ENCODE data around the gene C2orf92. TPM values are rescaled to one million over a fixed set of nuclear protein-coding genes. Genes with fewer than 3 reads are reported as not detected.

Gene C2orf92
- total RNA-seq, 1 donor from 2014 or later = 11.0 TPM

- Histone ChIP-seq H3K9me3 (no peaks in the 10 kb centered on the region), H3K4me1 (peaks cover 42% of the 10 kb centered on the region), H3K27ac (peak overlapping the region; percentile 97), H3K27me3 (no peaks in the 10 kb centered on the region), H3K36me3 (peaks cover 0 to 23% of the 10 kb centered on the region in 2 donors), H3K4me3 (peak overlapping the region; percentile 80 to 100)
- DNase-seq (ENCODE audit: extremely low spot score in 2 of 2) = no peak
- intact Hi-C loops (cut with DNase I) = no loop called here
- TF ChIP-seq CTCF (IDR thresholded peaks at IDR 0.05) = no peak
- TF ChIP-seq POLR2A (IDR thresholded peaks at IDR 0.05) = no peak
- TF ChIP-seq POLR2AphosphoS5 (IDR thresholded peaks at IDR 0.05; ENCODE audit: insufficient read depth in 1 of 2, low read depth in 1 of 2) = no peak
Measured at GRCh38 chr2:97661927-97662326, 7.6 kb upstream of the C2orf92 start.

- Histone ChIP-seq H3K9me3 (no peaks in the 10 kb centered on the region), H3K4me1 (peaks cover 42% of the 10 kb centered on the region), H3K27ac (peak overlapping the region; percentile 97), H3K4me3 (peak overlapping the region; percentile 80 to 100), H3K36me3 (peaks cover 0 to 18% of the 10 kb centered on the region in 2 donors), H3K27me3 (no peaks in the 10 kb centered on the region)
- no peak for DNase-seq (ENCODE audit: extremely low spot score in 2 of 2)
- TF ChIP-seq POLR2A (IDR thresholded peaks at IDR 0.05) = no peak
- TF ChIP-seq POLR2AphosphoS5 (IDR thresholded peaks at IDR 0.05; ENCODE audit: insufficient read depth in 1 of 2, low read depth in 1 of 2) = no peak
- TF ChIP-seq CTCF (IDR thresholded peaks at IDR 0.05) = no peak
- intact Hi-C loops (cut with DNase I) = no loop called here
Measured at GRCh38 chr2:97662386-97662894, 7.1 kb upstream of the C2orf92 start.

- peak overlapping the region; percentile 80 to 100 for H3K4me3 ChIP-seq
- H3K9me3 ChIP-seq = no peaks in the 10 kb centered on the region
- peak in 1 of 2 donors; percentile 17 for TF ChIP-seq POLR2A (IDR thresholded peaks at IDR 0.05)
- TF ChIP-seq POLR2AphosphoS5 (IDR thresholded peaks at IDR 0.05; ENCODE audit: insufficient read depth in 1 of 2, low read depth in 1 of 2) = peak in 1 of 2 donors; percentile 32
- TF ChIP-seq CTCF (IDR thresholded peaks at IDR 0.05) = no peak
- no peaks in the 10 kb centered on the region for H3K27me3 ChIP-seq
- intact Hi-C loops (cut with DNase I) = no loop called here
- H3K27ac ChIP-seq = peak overlapping the region; percentile 97
- peaks cover 0 to 12% of the 10 kb centered on the region in 2 donors for H3K36me3 ChIP-seq
- peaks cover 42% of the 10 kb centered on the region for H3K4me1 ChIP-seq
- no peak for DNase-seq (ENCODE audit: extremely low spot score in 2 of 2)
Measured at GRCh38 chr2:97662895-97663625, 6.5 kb upstream of the C2orf92 start.

GRCh38 chr2:97663626-97663961, 5.9 kb upstream of the C2orf92 start:
- no peak for DNase-seq (ENCODE audit: extremely low spot score in 2 of 2)
- no peaks in the 10 kb centered on the region for H3K9me3 ChIP-seq
- peak overlapping the region; percentile 97 for H3K27ac ChIP-seq
- no peaks in the 10 kb centered on the region for H3K27me3 ChIP-seq
- H3K36me3 ChIP-seq = peaks cover 0 to 7% of the 10 kb centered on the region in 2 donors
- peaks cover 42% of the 10 kb centered on the region for H3K4me1 ChIP-seq
- intact Hi-C loops (cut with DNase I) = no loop called here
- TF ChIP-seq POLR2AphosphoS5 (IDR thresholded peaks at IDR 0.05; ENCODE audit: insufficient read depth in 1 of 2, low read depth in 1 of 2) (no peak), POLR2A (IDR thresholded peaks at IDR 0.05) (no peak), CTCF (IDR thresholded peaks at IDR 0.05) (no peak)
- peak overlapping the region; percentile 80 to 100 for H3K4me3 ChIP-seq

All from vagina (tissue), 2 donors.